SK-N-SH treated with all-trans-retinoic acid at 6 μM for 48 hours (cell line): ENCODE measurements around the gene UQCRC1.

Experiments
- ATAC-seq: fragments of 200-7000 bp; cut with Tn5 transposase; 3 replicates; pipeline ENCODE4 v1.9.1; 2020; ENCODE audit warnings: mild to moderate bottlenecking, moderate library complexity
- ARNTL ChIP-seq: fragments of 450-650 bp; formaldehyde crosslinking; IDR thresholded peaks from 2 replicates; pipeline ENCODE4 v1.5.0; 2020; ENCODE audit warnings: low read depth, mild to moderate bottlenecking, moderate library complexity, borderline replicate concordance
- BACH2 ChIP-seq: fragments of 250-450 bp; sonication (Bioruptor Pico); IDR thresholded peaks from 2 replicates; pipeline ENCODE4 v1.9.0; 2021; ENCODE audit warnings: mild to moderate bottlenecking, borderline replicate concordance
- CSDC2 ChIP-seq: fragments of 250-450 bp; sonication (Bioruptor Pico); IDR thresholded peaks from 2 replicates; pipeline ENCODE4 v1.5.0; 2020; ENCODE audit warnings: mild to moderate bottlenecking, moderate library complexity
- ESRRG ChIP-seq: fragments of 250-450 bp; sonication (Bioruptor Pico); IDR thresholded peaks from 2 replicates; pipeline ENCODE4 v1.6.1; 2021; ENCODE audit warnings: mild to moderate bottlenecking
- GLIS3 ChIP-seq: fragments of 250-450 bp; sonication (Bioruptor Pico); IDR thresholded peaks from 2 replicates; pipeline ENCODE4 v1.5.0; 2020; ENCODE audit warnings: mild to moderate bottlenecking, moderate library complexity
- ISL1 ChIP-seq: fragments of 250-450 bp; sonication (Bioruptor Pico); IDR thresholded peaks from 2 replicates; pipeline ENCODE4 v2.1.2; 2022; ENCODE audit warnings: mild to moderate bottlenecking, moderate library complexity
- OSR1 ChIP-seq: fragments of 250-450 bp; sonication (Bioruptor Pico); IDR thresholded peaks from 2 replicates; pipeline ENCODE4 v1.8.0; 2022; ENCODE audit warnings: moderate library complexity, mild to moderate bottlenecking, inconsistent platforms
- PPARA ChIP-seq: fragments of 250-450 bp; sonication (Bioruptor Pico); IDR thresholded peaks from 2 replicates; pipeline ENCODE4 v1.5.0; 2020; ENCODE audit warnings: mild to moderate bottlenecking, borderline replicate concordance
- RARB ChIP-seq: fragments of 250-450 bp; sonication (Bioruptor Pico); IDR thresholded peaks from 2 replicates; pipeline ENCODE4 v1.8.0; 2021; ENCODE audit warnings: mild to moderate bottlenecking, moderate library complexity
- SNAI2 ChIP-seq: fragments of 250-450 bp; sonication (Bioruptor Pico); IDR thresholded peaks from 2 replicates; pipeline ENCODE4 v1.5.0; 2020; ENCODE audit warnings: mild to moderate bottlenecking, moderate library complexity
- TCF4 ChIP-seq: fragments of 250-450 bp; sonication (Bioruptor Pico); IDR thresholded peaks from 2 replicates; pipeline ENCODE4 v1.8.0; 2021; ENCODE audit warnings: mild to moderate bottlenecking, moderate library complexity, borderline replicate concordance
- TOX ChIP-seq: fragments of 250-450 bp; sonication (Bioruptor Pico); IDR thresholded peaks from 2 replicates; pipeline ENCODE4 v1.8.0; 2021; ENCODE audit warnings: mild to moderate bottlenecking, moderate library complexity, borderline replicate concordance
- ZFP30 ChIP-seq: fragments of 450-650 bp; formaldehyde crosslinking; IDR thresholded peaks from 2 replicates; pipeline ENCODE4 v1.5.0; 2022; ENCODE audit warnings: mild to moderate bottlenecking, moderate library complexity
- ZNF565 ChIP-seq: fragments of 450-650 bp; formaldehyde crosslinking; conservative IDR thresholded peaks from 2 replicates; pipeline ENCODE4 v1.5.0; 2020; ENCODE audit warnings: low read depth, mild to moderate bottlenecking, moderate library complexity
- ZNF70 ChIP-seq: fragments of 450-650 bp; formaldehyde crosslinking; IDR thresholded peaks from 2 replicates; pipeline ENCODE4 v1.5.0; 2020; ENCODE audit warnings: mild to moderate bottlenecking, moderate library complexity
- ZNF8 ChIP-seq: fragments of 450-650 bp; formaldehyde crosslinking; IDR thresholded peaks from 2 replicates; pipeline ENCODE4 v1.5.0; 2020; ENCODE audit warnings: mild to moderate bottlenecking, moderate library complexity
- TF ChIP-seq, protein P1 (sequence below): fragments of 250-450 bp; sonication (Bioruptor Pico); IDR thresholded peaks from 2 replicates; pipeline ENCODE4 v1.5.1; 2021; ENCODE audit warnings: mild to moderate bottlenecking, moderate library complexity
- TF ChIP-seq, protein P2 (sequence below): fragments of 250-450 bp; sonication (Bioruptor Pico); IDR thresholded peaks from 2 replicates; pipeline ENCODE4 v1.5.0; 2020; ENCODE audit warnings: mild to moderate bottlenecking, moderate library complexity
- TF ChIP-seq, protein P3 (sequence below): fragments of 250-450 bp; sonication (Bioruptor Pico); IDR thresholded peaks from 2 replicates; pipeline ENCODE4 v1.5.1; 2020; ENCODE audit warnings: low read depth, mild to moderate bottlenecking, moderate library complexity
- TF ChIP-seq, protein P4 (sequence below): fragments of 250-450 bp; sonication (Bioruptor Pico); IDR thresholded peaks from 2 replicates; pipeline ENCODE4 v1.8.0; 2021; ENCODE audit warnings: low read depth, mild to moderate bottlenecking, moderate library complexity, borderline replicate concordance
- TF ChIP-seq, protein P5 (sequence below): fragments of 250-450 bp; sonication (Bioruptor Pico); IDR thresholded peaks from 2 replicates; pipeline ENCODE4 v1.8.0; 2020; ENCODE audit warnings: mild to moderate bottlenecking, moderate library complexity, borderline replicate concordance

UQCRC1 gene

DNA sequence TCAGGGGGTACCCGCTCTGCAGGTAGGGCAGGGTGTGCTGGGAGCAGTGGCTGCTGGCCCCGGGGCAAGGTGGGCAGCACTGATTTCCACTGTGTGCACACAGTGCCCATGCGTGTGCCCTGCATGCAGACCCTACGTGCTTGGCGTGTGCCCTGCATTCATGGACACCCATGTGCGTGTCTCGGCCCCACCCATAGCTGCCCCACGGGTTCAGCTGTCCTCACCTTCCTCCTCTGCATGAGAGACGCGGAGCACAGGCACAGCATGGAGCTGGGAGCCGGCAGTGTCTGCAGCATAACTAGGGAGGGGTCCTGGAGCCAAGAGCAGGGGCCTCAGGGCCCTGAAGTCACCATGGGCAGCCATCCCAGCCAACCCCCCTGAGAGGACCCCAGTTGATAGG is 44.3 kb downstream of the UQCRC1 start:
- TF ChIP-seq OSR1 (no peak), TCF4 (no peak), RARB (CRISPR knock-in tag) (no peak), ESRRG (CRISPR knock-in tag) (no peak), ZNF70 (CRISPR knock-in tag) (no peak), ZNF565 (CRISPR knock-in tag) (no peak), ZFP30 (no peak), PPARA (CRISPR knock-in tag) (no peak), ZNF8 (no peak), ISL1 (CRISPR knock-in tag) (no peak), TOX (CRISPR knock-in tag) (no peak), SNAI2 (CRISPR knock-in tag) (no peak), ARNTL (CRISPR knock-in tag) (no peak), BACH2 (no peak), CSDC2 (CRISPR knock-in tag) (no peak)
- TF ChIP-seq, protein P1, sequence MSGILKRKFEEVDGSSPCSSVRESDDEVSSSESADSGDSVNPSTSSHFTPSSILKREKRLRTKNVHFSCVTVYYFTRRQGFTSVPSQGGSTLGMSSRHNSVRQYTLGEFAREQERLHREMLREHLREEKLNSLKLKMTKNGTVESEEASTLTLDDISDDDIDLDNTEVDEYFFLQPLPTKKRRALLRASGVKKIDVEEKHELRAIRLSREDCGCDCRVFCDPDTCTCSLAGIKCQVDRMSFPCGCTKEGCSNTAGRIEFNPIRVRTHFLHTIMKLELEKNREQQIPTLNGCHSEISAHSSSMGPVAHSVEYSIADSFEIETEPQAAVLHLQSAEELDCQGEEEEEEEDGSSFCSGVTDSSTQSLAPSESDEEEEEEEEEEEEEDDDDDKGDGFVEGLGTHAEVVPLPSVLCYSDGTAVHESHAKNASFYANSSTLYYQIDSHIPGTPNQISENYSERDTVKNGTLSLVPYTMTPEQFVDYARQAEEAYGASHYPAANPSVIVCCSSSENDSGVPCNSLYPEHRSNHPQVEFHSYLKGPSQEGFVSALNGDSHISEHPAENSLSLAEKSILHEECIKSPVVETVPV = no peak
- TF ChIP-seq, protein P2, sequence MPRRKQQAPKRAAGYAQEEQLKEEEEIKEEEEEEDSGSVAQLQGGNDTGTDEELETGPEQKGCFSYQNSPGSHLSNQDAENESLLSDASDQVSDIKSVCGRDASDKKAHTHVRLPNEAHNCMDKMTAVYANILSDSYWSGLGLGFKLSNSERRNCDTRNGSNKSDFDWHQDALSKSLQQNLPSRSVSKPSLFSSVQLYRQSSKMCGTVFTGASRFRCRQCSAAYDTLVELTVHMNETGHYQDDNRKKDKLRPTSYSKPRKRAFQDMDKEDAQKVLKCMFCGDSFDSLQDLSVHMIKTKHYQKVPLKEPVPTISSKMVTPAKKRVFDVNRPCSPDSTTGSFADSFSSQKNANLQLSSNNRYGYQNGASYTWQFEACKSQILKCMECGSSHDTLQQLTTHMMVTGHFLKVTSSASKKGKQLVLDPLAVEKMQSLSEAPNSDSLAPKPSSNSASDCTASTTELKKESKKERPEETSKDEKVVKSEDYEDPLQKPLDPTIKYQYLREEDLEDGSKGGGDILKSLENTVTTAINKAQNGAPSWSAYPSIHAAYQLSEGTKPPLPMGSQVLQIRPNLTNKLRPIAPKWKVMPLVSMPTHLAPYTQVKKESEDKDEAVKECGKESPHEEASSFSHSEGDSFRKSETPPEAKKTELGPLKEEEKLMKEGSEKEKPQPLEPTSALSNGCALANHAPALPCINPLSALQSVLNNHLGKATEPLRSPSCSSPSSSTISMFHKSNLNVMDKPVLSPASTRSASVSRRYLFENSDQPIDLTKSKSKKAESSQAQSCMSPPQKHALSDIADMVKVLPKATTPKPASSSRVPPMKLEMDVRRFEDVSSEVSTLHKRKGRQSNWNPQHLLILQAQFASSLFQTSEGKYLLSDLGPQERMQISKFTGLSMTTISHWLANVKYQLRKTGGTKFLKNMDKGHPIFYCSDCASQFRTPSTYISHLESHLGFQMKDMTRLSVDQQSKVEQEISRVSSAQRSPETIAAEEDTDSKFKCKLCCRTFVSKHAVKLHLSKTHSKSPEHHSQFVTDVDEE = no peak
- TF ChIP-seq, protein P3, sequence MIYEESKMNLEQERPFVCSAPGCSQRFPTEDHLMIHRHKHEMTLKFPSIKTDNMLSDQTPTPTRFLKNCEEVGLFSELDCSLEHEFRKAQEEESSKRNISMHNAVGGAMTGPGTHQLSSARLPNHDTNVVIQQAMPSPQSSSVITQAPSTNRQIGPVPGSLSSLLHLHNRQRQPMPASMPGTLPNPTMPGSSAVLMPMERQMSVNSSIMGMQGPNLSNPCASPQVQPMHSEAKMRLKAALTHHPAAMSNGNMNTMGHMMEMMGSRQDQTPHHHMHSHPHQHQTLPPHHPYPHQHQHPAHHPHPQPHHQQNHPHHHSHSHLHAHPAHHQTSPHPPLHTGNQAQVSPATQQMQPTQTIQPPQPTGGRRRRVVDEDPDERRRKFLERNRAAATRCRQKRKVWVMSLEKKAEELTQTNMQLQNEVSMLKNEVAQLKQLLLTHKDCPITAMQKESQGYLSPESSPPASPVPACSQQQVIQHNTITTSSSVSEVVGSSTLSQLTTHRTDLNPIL (CRISPR knock-in tag) = no peak
- TF ChIP-seq, protein P4, sequence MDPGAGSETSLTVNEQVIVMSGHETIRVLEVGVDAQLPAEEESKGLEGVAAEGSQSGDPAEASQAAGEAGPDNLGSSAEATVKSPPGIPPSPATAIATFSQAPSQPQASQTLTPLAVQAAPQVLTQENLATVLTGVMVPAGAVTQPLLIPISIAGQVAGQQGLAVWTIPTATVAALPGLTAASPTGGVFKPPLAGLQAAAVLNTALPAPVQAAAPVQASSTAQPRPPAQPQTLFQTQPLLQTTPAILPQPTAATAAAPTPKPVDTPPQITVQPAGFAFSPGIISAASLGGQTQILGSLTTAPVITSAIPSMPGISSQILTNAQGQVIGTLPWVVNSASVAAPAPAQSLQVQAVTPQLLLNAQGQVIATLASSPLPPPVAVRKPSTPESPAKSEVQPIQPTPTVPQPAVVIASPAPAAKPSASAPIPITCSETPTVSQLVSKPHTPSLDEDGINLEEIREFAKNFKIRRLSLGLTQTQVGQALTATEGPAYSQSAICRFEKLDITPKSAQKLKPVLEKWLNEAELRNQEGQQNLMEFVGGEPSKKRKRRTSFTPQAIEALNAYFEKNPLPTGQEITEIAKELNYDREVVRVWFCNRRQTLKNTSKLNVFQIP (CRISPR knock-in tag) = no peak
- ATAC-seq = no peak

DNA sequence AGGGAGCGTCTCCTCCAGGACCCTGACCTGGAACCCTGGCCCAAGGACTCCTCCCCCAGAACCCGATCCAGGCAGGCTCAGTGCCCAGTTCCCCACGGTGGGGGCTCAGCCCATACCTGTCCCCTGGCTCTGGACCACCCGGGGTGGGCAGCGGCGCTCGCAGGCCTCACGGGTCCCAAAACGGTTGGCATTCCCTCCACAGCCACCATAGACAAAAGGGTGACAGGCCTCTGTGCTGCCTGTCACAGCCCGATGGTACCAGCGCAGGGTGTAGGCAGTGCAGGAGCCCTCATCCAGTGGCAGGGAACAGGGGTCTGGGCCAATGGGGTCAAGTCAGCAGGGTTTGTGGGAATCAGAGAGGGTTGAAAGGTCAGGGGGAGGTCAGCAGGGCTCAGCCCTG is 44.8 kb downstream of the UQCRC1 start:
- TF ChIP-seq, protein P1 = no peak
- TF ChIP-seq ESRRG (CRISPR knock-in tag) (no peak), SNAI2 (CRISPR knock-in tag) (no peak), PPARA (CRISPR knock-in tag) (no peak), CSDC2 (CRISPR knock-in tag) (no peak), GLIS3 (no peak)
- TF ChIP-seq, protein P4 (CRISPR knock-in tag) = no peak
- TF ChIP-seq, protein P5, sequence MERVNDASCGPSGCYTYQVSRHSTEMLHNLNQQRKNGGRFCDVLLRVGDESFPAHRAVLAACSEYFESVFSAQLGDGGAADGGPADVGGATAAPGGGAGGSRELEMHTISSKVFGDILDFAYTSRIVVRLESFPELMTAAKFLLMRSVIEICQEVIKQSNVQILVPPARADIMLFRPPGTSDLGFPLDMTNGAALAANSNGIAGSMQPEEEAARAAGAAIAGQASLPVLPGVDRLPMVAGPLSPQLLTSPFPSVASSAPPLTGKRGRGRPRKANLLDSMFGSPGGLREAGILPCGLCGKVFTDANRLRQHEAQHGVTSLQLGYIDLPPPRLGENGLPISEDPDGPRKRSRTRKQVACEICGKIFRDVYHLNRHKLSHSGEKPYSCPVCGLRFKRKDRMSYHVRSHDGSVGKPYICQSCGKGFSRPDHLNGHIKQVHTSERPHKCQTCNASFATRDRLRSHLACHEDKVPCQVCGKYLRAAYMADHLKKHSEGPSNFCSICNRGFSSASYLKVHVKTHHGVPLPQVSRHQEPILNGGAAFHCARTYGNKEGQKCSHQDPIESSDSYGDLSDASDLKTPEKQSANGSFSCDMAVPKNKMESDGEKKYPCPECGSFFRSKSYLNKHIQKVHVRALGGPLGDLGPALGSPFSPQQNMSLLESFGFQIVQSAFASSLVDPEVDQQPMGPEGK (CRISPR knock-in tag) = no peak
- TF ChIP-seq, all 23 proteins: peak for 0

More for the DNA sequence above, 44.8 kb downstream of the UQCRC1 start:
- ATAC-seq = no peak
